Epithelial cell of proximal tubule (primary cell): ENCODE measurements around the gene CR1L. TPM values are rescaled to one million over a fixed set of nuclear protein-coding genes. Genes with fewer than 3 reads are reported as not detected.
A peak's percentile ranks its signal among the peaks of the same experiment; 100 is the strongest.
"Not testable (repeated sequence)": the region's sequence is repeated elsewhere in the genome, so short reads cannot be mapped to it uniquely, and the experiment has no call there.

ENCODE experiments used
- DNase-seq: peaks from one replicate; pipeline ENCODE4 v3.0.0-alpha.2; 2011; ENCODE audit warnings: low read depth
- H3K4me3 ChIP-seq: 2 replicates; pipeline ENCODE4 v1.5.1; 2011; ENCODE audit warnings: low read depth, mild to moderate bottlenecking, low read length
- CTCF ChIP-seq: conservative IDR thresholded peaks from 2 replicates; pipeline ENCODE4 v1.5.1; 2012; ENCODE audit warnings: low read depth, mild to moderate bottlenecking, low read length
- total RNA-seq: library from RNA; depleted of rRNA; stranded (reverse); fragments of >200 nt; gene quantifications from 2 replicates; pipeline ENCODE4 v1.2.3, GENCODE V29; 2015

CR1L gene
- total RNA-seq, 1 donor from 2014 or later, result not detected

GRCh38 chr1:207698822-207699483, 54.0 kb downstream of the CR1L start:
- H3K4me3 ChIP-seq, result no peak overlapping the region
- DNase-seq, result no peak
- TF ChIP-seq CTCF, result peak; percentile 76

- H3K4me3 ChIP-seq, result no peak overlapping the region
- no peak for DNase-seq
- TF ChIP-seq CTCF, result no peak
Measured at GRCh38 chr1:207702317-207702716, 57.4 kb downstream of the CR1L start.

- TF ChIP-seq CTCF, result no peak
- H3K4me3 ChIP-seq, result no peak overlapping the region
- no peak for DNase-seq
Measured at GRCh38 chr1:207703712-207704111, 58.8 kb downstream of the CR1L start.

GRCh38 chr1:207708004-207708403, 63.1 kb downstream of the CR1L start:
- not testable (repeated sequence) for H3K4me3 ChIP-seq, DNase-seq

GRCh38 chr1:207711285-207711684, 66.4 kb downstream of the CR1L start:
- no peak overlapping the region for H3K4me3 ChIP-seq
- DNase-seq, result no peak
- peak; percentile 23 for TF ChIP-seq CTCF

- H3K4me3 ChIP-seq, DNase-seq: not testable (repeated sequence)
Measured at GRCh38 chr1:207712701-207713100, 67.8 kb downstream of the CR1L start.

- no peak for TF ChIP-seq CTCF
- no peak overlapping the region for H3K4me3 ChIP-seq
- no peak for DNase-seq
Measured at GRCh38 chr1:207713529-207713928, 68.6 kb downstream of the CR1L start.

GRCh38 chr1:207719234-207719633, 74.3 kb downstream of the CR1L start:
- no peak overlapping the region for H3K4me3 ChIP-seq
- DNase-seq, result no peak
- no peak for TF ChIP-seq CTCF

- H3K4me3 ChIP-seq, DNase-seq: not testable (repeated sequence)
Measured at GRCh38 chr1:207728200-207728858, 83.4 kb downstream of the CR1L start.

GRCh38 chr1:207737503-207738157, 92.7 kb downstream of the CR1L start:
- H3K4me3 ChIP-seq, DNase-seq: not testable (repeated sequence)

- not testable (repeated sequence) for H3K4me3 ChIP-seq, DNase-seq
Measured at GRCh38 chr1:207738158-207738659, 93.3 kb downstream of the CR1L start.
